K562 (cell line): ENCODE results near the gene DGCR8. TPM values are rescaled to one million over a fixed set of nuclear protein-coding genes. Genes with fewer than 3 reads are reported as not detected.
A peak's percentile ranks its signal among the peaks of the same experiment; 100 is the strongest.

Experiments used
- ATAC-seq: fragments of 200-7000 bp; cut with Tn5 transposase; 3 replicates; pipeline ENCODE4 v1.9.1; 2020; ENCODE audit warnings: moderate library complexity
- BruUV-seq: library from RNA; stranded (reverse); fragments of 400-500 nt; replicated peaks from 2 replicates; lab custom pipeline; 2021; lab: Mats Ljungman, UMichigan
- CTCF ChIA-PET: fragments of 300-600 bp; formaldehyde crosslinking; extraction: SDS; loops from one replicate; lab custom pipeline; 2021; ENCODE audit warnings: low intra/inter-chr PET ratio; lab: Yijun Ruan, JAX
- POLR2A ChIA-PET: fragments of 300-600, 350-650 bp; sonication (Branson Sonifier 250); formaldehyde crosslinking; extraction: SDS; loops from one replicate; lab custom pipeline; 2021; ENCODE audit warnings: antibody characterized with exemption, inconsistent platforms; lab: Yijun Ruan, JAX
- DNase-seq, 4 experiments: peaks; one replicate each; pipeline versions ENCODE4 v3.0.0 to v3.0.0-alpha.2; 2011 to 2018; ENCODE audit warnings: low spot score in 3 of 4, mixed read lengths in 3 of 4; ENCODE audit errors: extremely low read depth in 1 of 4
- FAIRE-seq: peaks from 2 replicates; lab custom pipeline; 2011; peaks lifted over from hg19 to GRCh38; lab: Jason Lieb, UNC
- H2AFZ ChIP-seq: 2 replicates; pipeline ENCODE4 v1.6.0; 2011; ENCODE audit warnings: low read depth, low read length, control low read depth, inconsistent platforms
- H3K27ac ChIP-seq: fragments of 200-600 bp; 3 replicates; pipeline ENCODE4 v1.8.0; 2011; ENCODE audit warnings: low read depth, mild to moderate bottlenecking, control low read depth, inconsistent platforms, low read length, moderate library complexity, mixed read lengths; ENCODE audit errors: extremely low read depth
- H3K27me3 ChIP-seq, 2 experiments: fragments of 300-600 bp in 1 of 2; 2 replicates in 1 of 2; 3 replicates in 1 of 2; pipeline versions ENCODE4 v1.6.0 to v1.8.0; 2011; ENCODE audit warnings: inconsistent platforms in 2 of 2, low read length in 2 of 2, mild to moderate bottlenecking in 1 of 2, mixed read lengths in 1 of 2, moderate library complexity in 1 of 2; ENCODE audit not compliant: control insufficient read depth in 2 of 2, insufficient read depth in 2 of 2
- H3K36me3 ChIP-seq: fragments of 300-600 bp; 3 replicates; pipeline ENCODE4 v1.8.0; 2011; ENCODE audit warnings: mild to moderate bottlenecking, low read length, inconsistent platforms; ENCODE audit not compliant: control insufficient read depth, insufficient read depth
- H3K4me1 ChIP-seq, 2 experiments: fragments of 200-600 bp in 1 of 2; replicated peaks in 1 of 2; 2 replicates in 1 of 2; 3 replicates in 1 of 2; pipeline versions ENCODE4 v1.5.1 to v1.8.0; 2011; ENCODE audit warnings: inconsistent platforms in 2 of 2, low read length in 2 of 2, mild to moderate bottlenecking in 1 of 2, mixed read lengths in 1 of 2, moderate library complexity in 1 of 2; ENCODE audit not compliant: control insufficient read depth in 2 of 2, insufficient read depth in 2 of 2
- H3K4me2 ChIP-seq: 2 replicates; pipeline ENCODE4 v1.6.1; 2011; ENCODE audit warnings: low read length, control low read depth, inconsistent platforms, mixed read lengths; ENCODE audit not compliant: insufficient read depth
- H3K4me3 ChIP-seq: fragments of 200-600 bp; sonication (generic), shearing (Covaris generic); 2 replicates; pipeline ENCODE4 v1.5.1; 2016; ENCODE audit warnings: control low read depth, inconsistent platforms
- H3K79me2 ChIP-seq: fragments of 200-600 bp; 3 replicates; pipeline ENCODE4 v1.8.0; 2011; ENCODE audit warnings: low read length, inconsistent platforms; ENCODE audit not compliant: control insufficient read depth, insufficient read depth
- H3K9ac ChIP-seq, 2 experiments: 2 replicates each; pipeline versions ENCODE4 v1.6.0 to v1.6.1; 2011; ENCODE audit warnings: low read depth in 2 of 2, low read length in 2 of 2, control low read depth in 1 of 2, inconsistent platforms in 1 of 2, mild to moderate bottlenecking in 1 of 2, mixed read lengths in 1 of 2; ENCODE audit not compliant: insufficient read depth in 1 of 2
- H3K9me1 ChIP-seq: one replicate; pipeline ENCODE4 v1.6.0; 2011; ENCODE audit warnings: inconsistent platforms, mild to moderate bottlenecking, low read length, moderate library complexity; ENCODE audit not compliant: control insufficient read depth, insufficient read depth
- H3K9me3 ChIP-seq: replicated peaks from 2 replicates; pipeline ENCODE4 v1.5.1; 2011; ENCODE audit warnings: low read depth, low read length, inconsistent platforms; ENCODE audit not compliant: control insufficient read depth, insufficient read depth
- H4K20me1 ChIP-seq: replicated peaks from 2 replicates; pipeline ENCODE4 v1.6.1; 2011; ENCODE audit warnings: low read length, inconsistent platforms, mixed read lengths; ENCODE audit not compliant: control insufficient read depth, insufficient read depth
- CBX2 ChIP-seq: fragments of 200-600 bp; sonication (generic); IDR thresholded peaks from one replicate; pipeline ENCODE4 v1.6.1; 2012; ENCODE audit warnings: mild to moderate bottlenecking, low read length, inconsistent platforms; ENCODE audit not compliant: insufficient read depth, poor library complexity, severe bottlenecking
- E2F1 ChIP-seq: sonication (generic); formaldehyde crosslinking; IDR thresholded peaks from 2 replicates; pipeline ENCODE4 v1.8.1; 2023; ENCODE audit warnings: mild to moderate bottlenecking, missing genetic modification reagents, moderate library complexity
- HDAC6 ChIP-seq: IDR thresholded peaks from 2 replicates; pipeline ENCODE4 v1.6.1; 2012; ENCODE audit warnings: low read depth, mild to moderate bottlenecking, control low read depth, inconsistent platforms, low read length, moderate library complexity
- MIER1 ChIP-seq: fragments of 450-650 bp; IDR thresholded peaks from 2 replicates; pipeline ENCODE4 v1.6.1; 2016; ENCODE audit warnings: antibody characterized with exemption, mild to moderate bottlenecking, low read depth
- MLX ChIP-seq, 2 experiments: fragments of 450-650 bp in 1 of 2; sonication (generic) in 1 of 2; formaldehyde crosslinking; conservative IDR thresholded peaks; 2 replicates each; pipeline versions ENCODE4 v1.4.0 to v1.8.1; 2020 to 2022; ENCODE audit warnings: mild to moderate bottlenecking in 1 of 2, missing genetic modification reagents in 1 of 2
- MYC ChIP-seq, 2 experiments: fragments of 250-450 bp in 1 of 2; sonication (Bioruptor Pico) in 1 of 2; IDR thresholded peaks; 2 replicates each; pipeline versions ENCODE4 v1.5.1 to v1.6.1; 2012 to 2021; ENCODE audit warnings: low read depth in 2 of 2, borderline replicate concordance in 1 of 2, improper control_type of control experiment in 1 of 2, low read length in 1 of 2, mild to moderate bottlenecking in 1 of 2, moderate library complexity in 1 of 2
- NBN ChIP-seq: fragments of 450-650 bp; IDR thresholded peaks from 2 replicates; pipeline ENCODE4 v1.6.1; 2016; ENCODE audit warnings: low read depth, mild to moderate bottlenecking
- PHB ChIP-seq: fragments of 250-450 bp; sonication (Bioruptor Pico); IDR thresholded peaks from 2 replicates; pipeline ENCODE4 v1.5.0; 2021
- POLR2B ChIP-seq: fragments of 450-650 bp; IDR thresholded peaks from 2 replicates; pipeline ENCODE4 v1.6.1; 2018; ENCODE audit warnings: low read depth; ENCODE audit not compliant: partially characterized antibody
- POLR2G ChIP-seq: fragments of 200-400 bp; formaldehyde crosslinking; IDR thresholded peaks from 2 replicates; pipeline ENCODE4 v1.6.1; 2017; ENCODE audit warnings: low read depth, mild to moderate bottlenecking, antibody characterized with exemption, low read length, moderate library complexity
- RNF2 ChIP-seq: sonication (generic); IDR thresholded peaks from 2 replicates; pipeline ENCODE4 v1.6.1; 2016
- SETDB1 ChIP-seq: IDR thresholded peaks from one replicate; pipeline ENCODE4 v1.6.1; 2012; ENCODE audit warnings: low read length, control low read depth, inconsistent platforms
- SIRT6 ChIP-seq: IDR thresholded peaks from one replicate; pipeline ENCODE4 v1.6.1; 2012; ENCODE audit warnings: low read depth, mild to moderate bottlenecking, control low read depth, inconsistent platforms, low read length, moderate library complexity
- SLC30A9 ChIP-seq: fragments of 250-450 bp; sonication (Bioruptor Pico); IDR thresholded peaks from 2 replicates; pipeline ENCODE4 v1.8.0; 2022; ENCODE audit warnings: mild to moderate bottlenecking, moderate library complexity
- SUPT5H ChIP-seq: fragments of 450-650 bp; IDR thresholded peaks from 2 replicates; pipeline ENCODE4 v1.6.1; 2016
- ZNF324 ChIP-seq: fragments of 250-450 bp; sonication (Bioruptor Pico); IDR thresholded peaks from 2 replicates; pipeline ENCODE4 v1.4.0; 2020; ENCODE audit warnings: mild to moderate bottlenecking
- ZNF436 ChIP-seq: fragments of 250-450, 450-650 bp; sonication (Bioruptor Pico); formaldehyde crosslinking; IDR thresholded peaks from 2 replicates; pipeline ENCODE4 v1.7.0; 2020; ENCODE audit warnings: mild to moderate bottlenecking
- ZNF445 ChIP-seq: fragments of 250-450 bp; sonication (Bioruptor Pico); IDR thresholded peaks from 2 replicates; pipeline ENCODE4 v1.4.0; 2020; ENCODE audit warnings: low read depth, mild to moderate bottlenecking, moderate library complexity
- WGBS: fragments of 100-300 bp; shearing (Covaris generic); methylation state at CpG from one replicate; pipeline ENCODE4 v1.1.6; 2016; ENCODE audit warnings: low coverage, mixed read lengths; ENCODE audit not compliant: insufficient coverage; ENCODE audit errors: missing lambda C conversion rate; 5-methylcytosine and 5-hydroxymethylcytosine counted together
- in situ Hi-C: fragments of 300-500 bp; cut with MboI; formaldehyde crosslinking; loops from 4 replicates; pipeline ENCODE4 v1.15.0; 2018; ENCODE audit warnings: inconsistent platforms, mixed read lengths
- intact Hi-C: fragments of 100-400 bp; cut with micrococcal nuclease; formaldehyde crosslinking; loops from 2 replicates; pipeline ENCODE4 v1.14.2; 2022
- polyA plus RNA-seq, 8 experiments: library from polyadenylated mRNA; depleted of rRNA in 4 of 8; stranded (reverse) in 5 of 8; unstranded in 3 of 8; fragments of >200 nt; fragmentation: Nextera tagmentation in 2 of 8; fragmentation: Illumina TruSeq in 1 of 8; extraction: Ambion mirVana in 2 of 8; extraction: Trizol in 1 of 8; gene quantifications; 2 replicates each; pipeline versions ENCODE4 v1.2.1 to v1.2.3, GENCODE V29; 2011 to 2014; ENCODE audit warnings: inconsistent platforms in 1 of 8, missing spikeins in 1 of 8
- total RNA-seq, 7 experiments: library from RNA; depleted of rRNA in 6 of 7; stranded (reverse); fragments of >200 nt in 6 of 7; fragmentation: Illumina TruSeq in 2 of 7; extraction: Trizol in 2 of 7; gene quantifications; 2 replicates each; pipeline versions ENCODE4 v1.2.1 to v1.2.3, GENCODE V29; 2011 to 2021; ENCODE audit warnings: low replicate concordance in 1 of 7

DGCR8 gene
- total and polyA plus RNA-seq, 9 of the 15 experiments (the other 6 are each of a cell fraction or from before 2014, with no cell fraction given), result 5.9 to 144 (median 80.1) TPM

GRCh38 chr22:20112623-20113511, 32.8 kb downstream of the DGCR8 start:
- peaks cover 33% of the 10 kb centered on the region for H3K79me2 ChIP-seq
- peaks cover 50% of the 10 kb centered on the region for H4K20me1 ChIP-seq
- H3K4me2 ChIP-seq, result no peak overlapping the region
- no peak overlapping the region for H3K27ac ChIP-seq
- no TSS peak for BruUV-seq
- peaks cover 10 to 84% of the 10 kb centered on the region in 2 experiments; a peak in 4 of 5 replicates for H3K4me1 ChIP-seq
- H3K27me3 ChIP-seq, result no peaks in the 10 kb centered on the region
- POLR2A ChIA-PET, result interaction anchor here (0.7 to 20.7 kb wide), 17 partner anchors 8 to 313 kb away, joined by 3 to 513 read pairs (median 3); no protein-coding TSS in a partner anchor
- DNase-seq (no peak), FAIRE-seq (no peak), ATAC-seq (no peak)
- H3K9me3 ChIP-seq, result no peaks in the 10 kb centered on the region
- intact Hi-C loops, result no loop called here
- H3K36me3 ChIP-seq, result peaks cover 84% of the 10 kb centered on the region
- H3K4me3 ChIP-seq, result no peak overlapping the region
- peak overlapping the region in 1 of 2 experiments; percentile 73; a peak in 2 of 4 replicates for H3K9ac ChIP-seq
- WGBS, result 92% methylated on average over 26 of the region's 26 CpGs
- no peaks in the 10 kb centered on the region for H3K9me1 ChIP-seq
- CTCF ChIA-PET, result no interaction called here
- in situ Hi-C loops, result loop anchor here (10.0 kb wide), 1 partner anchor 388 kb away; the partner anchor contains the start of gene GP1BB
- H2AFZ ChIP-seq, result no peak overlapping the region
- TF ChIP-seq NBN (no peak), SUPT5H (peak; percentile 12), ZNF324 (CRISPR knock-in tag) (0 out of 2 replicates have a peak, but pooled peaks have one; percentile 0), RNF2 (no peak), MIER1 (no peak), POLR2G (peak; percentile 84), CBX2 (no peak), ZNF445 (no peak), MYC (IDR thresholded peaks at IDR 0.05; ENCODE audit: low read depth, low read length) (no peak), MYC (CRISPR knock-in tag; IDR thresholded peaks at IDR 0.05; ENCODE audit: borderline replicate concordance, low read depth) (no peak), E2F1 (CRISPR knock-in tag) (0 out of 2 replicates have a peak, but pooled peaks have one; percentile 56), HDAC6 (peak; percentile 88; the same call in 1 of the 2 replicates), POLR2B (peak; percentile 57), SETDB1 (peak; percentile 89), SIRT6 (peak; percentile 72), ZNF436 (CRISPR knock-in tag) (no peak), PHB (CRISPR knock-in tag) (0 out of 2 replicates have a peak, but pooled peaks have one; percentile 3), MLX (CRISPR knock-in tag; conservative IDR thresholded peaks at IDR 0.05) (peak in 1 of 2 experiments; percentile 90; a peak in 2 of 4 replicates), SLC30A9 (0 out of 2 replicates have a peak, but pooled peaks have one; percentile 63)
